ENCODE results near the gene MSGN1. TPM values are rescaled to one million over a fixed set of nuclear protein-coding genes. Genes with fewer than 3 reads are reported as not detected.

MSGN1 gene
- total RNA-seq, 4 donors from 2014 or later, result not detected

DNA sequence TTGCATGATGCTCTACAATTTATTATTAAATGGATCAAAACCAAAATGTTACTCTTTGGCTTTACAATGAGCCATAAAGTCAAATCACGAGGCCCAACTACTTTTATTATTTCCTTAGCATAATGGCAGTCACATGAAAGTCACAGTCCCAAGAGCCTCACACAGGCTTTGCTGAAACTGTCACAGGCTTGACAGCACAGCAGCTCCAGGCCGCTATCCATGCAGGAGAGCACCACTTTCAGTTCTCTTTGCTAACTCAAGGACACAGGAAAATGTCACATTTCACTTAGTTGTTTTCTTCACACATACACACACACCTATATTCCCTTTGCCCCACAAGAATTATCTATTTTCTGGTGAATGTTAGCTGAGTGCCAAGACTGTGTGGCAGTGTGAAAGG, 11.1 kb upstream of the MSGN1 start:
- TF ChIP-seq CTCF (IDR thresholded peaks at IDR 0.05), result no peak
- TF ChIP-seq POLR2A (IDR thresholded peaks at IDR 0.05), result no peak
- H3K4me3 ChIP-seq, result no peak overlapping the region
- peak overlapping the region in 1 of 4 donors; percentile 28 for H3K27ac ChIP-seq
- H3K27me3 ChIP-seq, result no peaks in the 10 kb centered on the region
- no peaks in the 10 kb centered on the region for H3K36me3 ChIP-seq
- peaks cover 0 to 3% (median 0%) of the 10 kb centered on the region in 4 donors for H3K4me1 ChIP-seq
- H3K9me3 ChIP-seq, result no peaks in the 10 kb centered on the region
- no peak for DNase-seq

- no peak for DNase-seq
- Histone ChIP-seq H3K9me3 (no peaks in the 10 kb centered on the region), H3K4me3 (no peak overlapping the region), H3K27me3 (no peaks in the 10 kb centered on the region), H3K4me1 (no peaks in the 10 kb centered on the region), H3K36me3 (no peaks in the 10 kb centered on the region), H3K27ac (peak overlapping the region in 1 of 4 donors; percentile 28)
- TF ChIP-seq CTCF (IDR thresholded peaks at IDR 0.05) (no peak), POLR2A (IDR thresholded peaks at IDR 0.05) (no peak)
Measured at GRCh38 chr2:17805717-17806363, 10.4 kb upstream of the MSGN1 start.

DNA sequence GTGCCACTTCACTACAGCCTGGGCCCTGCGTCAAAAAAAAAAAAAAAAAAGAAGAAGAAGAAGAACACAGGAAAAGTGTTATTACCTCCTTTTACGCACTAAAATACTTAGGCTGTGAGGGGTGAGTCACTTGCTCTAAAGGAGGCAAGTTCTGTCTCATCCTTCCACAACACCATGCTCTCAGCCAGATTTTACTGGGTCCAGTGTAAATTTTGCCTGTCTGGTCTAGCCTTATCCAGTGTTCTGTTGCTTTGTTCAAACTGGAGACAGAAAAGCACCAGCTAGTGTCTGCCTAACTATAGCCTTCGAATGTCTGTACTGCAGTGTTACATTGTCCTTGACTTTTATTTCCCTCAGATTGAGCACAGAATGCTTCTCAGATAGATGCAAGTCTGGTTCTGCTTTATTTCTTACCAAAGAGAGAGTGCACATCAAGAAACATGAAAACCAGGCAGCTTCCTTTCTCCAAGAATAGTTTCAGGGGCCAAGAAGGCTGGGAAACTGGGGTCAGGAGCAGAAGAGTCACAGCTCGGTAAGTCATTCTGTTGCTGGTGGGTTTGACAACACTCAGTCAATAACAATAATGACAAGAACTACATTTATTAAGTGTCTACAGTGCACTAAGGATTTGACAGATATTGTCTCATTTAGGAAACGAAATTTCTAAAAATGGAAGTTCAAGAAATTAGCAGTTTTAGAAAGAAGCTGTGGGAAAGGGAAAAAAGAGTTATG, 3.1 kb upstream of the MSGN1 start:
- Histone ChIP-seq H3K4me1 (peaks cover 0 to 6% (median 0%) of the 10 kb centered on the region in 4 donors), H3K27me3 (no peaks in the 10 kb centered on the region), H3K9me3 (no peaks in the 10 kb centered on the region), H3K27ac (peak overlapping the region in 2 of 4 donors; percentile 27 to 50), H3K36me3 (no peaks in the 10 kb centered on the region), H3K4me3 (no peak overlapping the region)
- TF ChIP-seq POLR2A (IDR thresholded peaks at IDR 0.05) (no peak), CTCF (IDR thresholded peaks at IDR 0.05) (no peak)
- no peak for DNase-seq

GRCh38 chr2:17813742-17814473, 2.4 kb upstream of the MSGN1 start:
- Histone ChIP-seq H3K36me3 (no peaks in the 10 kb centered on the region), H3K27me3 (no peaks in the 10 kb centered on the region), H3K27ac (peak overlapping the region in 1 of 4 donors; percentile 50), H3K9me3 (no peaks in the 10 kb centered on the region), H3K4me1 (peaks cover 0 to 6% (median 0%) of the 10 kb centered on the region in 4 donors), H3K4me3 (no peak overlapping the region)
- peak in 2 of 3 donors; percentile 53 to 59 for DNase-seq
- no peak for TF ChIP-seq POLR2A (IDR thresholded peaks at IDR 0.05)
- no peak for TF ChIP-seq CTCF (IDR thresholded peaks at IDR 0.05)

- TF ChIP-seq POLR2A (IDR thresholded peaks at IDR 0.05), result no peak
- TF ChIP-seq CTCF (IDR thresholded peaks at IDR 0.05), result no peak
- DNase-seq, result no peak
- no peaks in the 10 kb centered on the region for H3K9me3 ChIP-seq
Measured at GRCh38 chr2:17814601-17815000, 1.7 kb upstream of the MSGN1 start.

More at GRCh38 chr2:17814601-17815000, 1.7 kb upstream of the MSGN1 start:
- no peak overlapping the region for H3K4me3 ChIP-seq
- H3K36me3 ChIP-seq, result no peaks in the 10 kb centered on the region
- H3K27me3 ChIP-seq, result no peaks in the 10 kb centered on the region
- peaks cover 0 to 6% (median 0%) of the 10 kb centered on the region in 4 donors for H3K4me1 ChIP-seq
- H3K27ac ChIP-seq, result no peak overlapping the region

Data from Peyer's patch (tissue), 4 donors.